Measurements from ENCODE around the gene PLA2G2F.

Gene PLA2G2F

GRCh38 chr1:20190256-20191160 lies 51.4 kb downstream of the PLA2G2F start:
- TF ChIP-seq, protein P1, sequence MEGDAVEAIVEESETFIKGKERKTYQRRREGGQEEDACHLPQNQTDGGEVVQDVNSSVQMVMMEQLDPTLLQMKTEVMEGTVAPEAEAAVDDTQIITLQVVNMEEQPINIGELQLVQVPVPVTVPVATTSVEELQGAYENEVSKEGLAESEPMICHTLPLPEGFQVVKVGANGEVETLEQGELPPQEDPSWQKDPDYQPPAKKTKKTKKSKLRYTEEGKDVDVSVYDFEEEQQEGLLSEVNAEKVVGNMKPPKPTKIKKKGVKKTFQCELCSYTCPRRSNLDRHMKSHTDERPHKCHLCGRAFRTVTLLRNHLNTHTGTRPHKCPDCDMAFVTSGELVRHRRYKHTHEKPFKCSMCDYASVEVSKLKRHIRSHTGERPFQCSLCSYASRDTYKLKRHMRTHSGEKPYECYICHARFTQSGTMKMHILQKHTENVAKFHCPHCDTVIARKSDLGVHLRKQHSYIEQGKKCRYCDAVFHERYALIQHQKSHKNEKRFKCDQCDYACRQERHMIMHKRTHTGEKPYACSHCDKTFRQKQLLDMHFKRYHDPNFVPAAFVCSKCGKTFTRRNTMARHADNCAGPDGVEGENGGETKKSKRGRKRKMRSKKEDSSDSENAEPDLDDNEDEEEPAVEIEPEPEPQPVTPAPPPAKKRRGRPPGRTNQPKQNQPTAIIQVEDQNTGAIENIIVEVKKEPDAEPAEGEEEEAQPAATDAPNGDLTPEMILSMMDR (IDR thresholded peaks at IDR 0.05; ENCODE audit: borderline replicate concordance, insufficient read depth, low read depth, low read length): no peak
- H3K4me3 ChIP-seq (ENCODE audit: low read depth, low read length): no peak overlapping the region

- TF ChIP-seq, protein P1 (IDR thresholded peaks at IDR 0.05; ENCODE audit: borderline replicate concordance, insufficient read depth, low read depth, low read length): no peak
Measured at GRCh38 chr1:20191266-20191825, 52.2 kb downstream of the PLA2G2F start.

DNA sequence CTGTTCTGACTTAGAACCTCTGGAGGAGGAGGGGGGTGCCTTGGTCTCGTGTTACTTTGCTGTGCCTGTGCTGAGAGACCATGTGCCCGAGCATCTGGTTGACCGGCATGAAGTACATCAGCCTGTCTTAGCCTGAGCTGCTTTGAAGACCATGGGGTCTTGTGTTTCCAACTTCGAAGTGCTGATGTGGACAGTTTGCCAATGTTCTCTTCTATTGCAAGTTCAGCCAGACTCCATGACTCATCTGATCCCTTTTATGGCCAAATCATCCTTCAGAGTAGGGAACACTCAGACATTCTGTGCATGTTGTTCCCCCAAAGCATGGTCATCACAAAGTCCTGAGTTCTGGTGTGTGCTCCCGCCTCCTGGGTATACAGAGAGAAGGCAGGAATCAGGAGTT lies 53.2 kb downstream of the PLA2G2F start:
- TF ChIP-seq, protein P1 (IDR thresholded peaks at IDR 0.05; ENCODE audit: borderline replicate concordance, insufficient read depth, low read depth, low read length): no peak
- H3K4me3 ChIP-seq (ENCODE audit: low read depth, low read length): no peak overlapping the region

More at GRCh38 chr1:20191266-20191825, 52.2 kb downstream of the PLA2G2F start:
- no peak overlapping the region for H3K4me3 ChIP-seq (ENCODE audit: low read depth, low read length)

- TF ChIP-seq, protein P1 (IDR thresholded peaks at IDR 0.05; ENCODE audit: borderline replicate concordance, insufficient read depth, low read depth, low read length): no peak
- H3K4me3 ChIP-seq (ENCODE audit: low read depth, low read length): no peak overlapping the region
Measured at GRCh38 chr1:20192871-20193411, 53.8 kb downstream of the PLA2G2F start.

DNA sequence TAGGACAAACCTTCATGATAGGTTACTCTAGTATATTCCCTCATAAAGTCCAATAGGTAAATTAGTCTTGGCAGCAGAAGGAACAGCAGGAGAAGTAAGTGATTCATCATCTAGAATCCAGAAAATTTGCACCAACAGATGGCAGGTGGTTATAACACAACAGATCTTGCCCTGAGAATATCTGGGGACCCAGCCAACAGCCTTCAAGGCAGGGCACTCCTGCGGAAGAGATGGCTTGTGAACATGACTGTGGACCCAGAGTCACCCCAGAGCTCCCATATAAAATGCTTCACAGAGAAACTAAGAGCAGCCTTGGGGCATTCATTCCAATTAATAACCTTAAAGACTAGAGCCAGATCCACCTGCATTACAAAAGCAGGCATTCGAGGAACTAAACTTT lies 55.1 kb downstream of the PLA2G2F start:
- TF ChIP-seq, protein P1 (IDR thresholded peaks at IDR 0.05; ENCODE audit: borderline replicate concordance, insufficient read depth, low read depth, low read length): no peak
- no peak overlapping the region for H3K4me3 ChIP-seq (ENCODE audit: low read depth, low read length)

DNA sequence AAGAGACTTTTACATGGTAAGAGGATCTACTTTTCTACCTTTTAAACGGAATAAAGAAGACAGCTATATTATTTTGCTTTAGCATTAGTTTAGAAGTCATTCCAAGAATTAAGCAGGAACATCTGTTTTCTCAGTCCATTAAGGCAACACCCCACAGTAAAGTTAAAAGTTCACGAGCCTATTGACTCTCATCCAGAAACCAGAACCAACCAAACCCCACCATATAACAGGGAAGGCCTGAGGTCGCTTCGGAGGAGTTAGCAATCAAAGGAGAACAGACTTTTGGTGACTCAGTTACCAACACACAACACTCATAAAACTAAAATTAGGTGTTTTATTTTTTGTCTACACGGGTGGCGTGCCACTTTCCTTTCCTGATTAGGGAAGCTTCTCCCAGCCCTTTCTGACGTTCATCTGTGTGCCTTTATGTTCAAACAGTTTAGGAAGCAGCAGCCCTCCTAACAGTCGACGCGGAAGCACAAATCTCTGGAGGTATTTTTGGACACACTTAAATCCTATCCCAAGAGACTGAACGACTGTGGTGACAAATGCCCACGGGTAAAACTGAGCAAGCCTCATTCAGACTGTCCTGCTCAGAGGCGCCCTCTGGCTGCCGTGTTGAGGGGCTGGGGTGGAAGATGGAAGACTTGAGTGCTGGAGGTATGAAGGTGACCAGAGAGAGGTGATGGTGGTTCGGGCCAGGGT lies 55.8 kb downstream of the PLA2G2F start:
- TF ChIP-seq, protein P1 (IDR thresholded peaks at IDR 0.05; ENCODE audit: borderline replicate concordance, insufficient read depth, low read depth, low read length): peak; percentile 89
- no peak overlapping the region for H3K4me3 ChIP-seq (ENCODE audit: low read depth, low read length)
